HG03097 (cell line): ENCODE measurements around the gene AMZ2.
"Not testable (repeated sequence)": the region's sequence is repeated elsewhere in the genome, so short reads cannot be mapped to it uniquely, and the experiment has no call there.

ENCODE experiments used
- ATAC-seq: cut with Tn5 transposase; IDR thresholded peaks from one replicate; pipeline ENCODE4 v1.9.1; 2021; ENCODE audit not compliant: unreplicated experiment, low FRiP score

AMZ2 gene

DNA sequence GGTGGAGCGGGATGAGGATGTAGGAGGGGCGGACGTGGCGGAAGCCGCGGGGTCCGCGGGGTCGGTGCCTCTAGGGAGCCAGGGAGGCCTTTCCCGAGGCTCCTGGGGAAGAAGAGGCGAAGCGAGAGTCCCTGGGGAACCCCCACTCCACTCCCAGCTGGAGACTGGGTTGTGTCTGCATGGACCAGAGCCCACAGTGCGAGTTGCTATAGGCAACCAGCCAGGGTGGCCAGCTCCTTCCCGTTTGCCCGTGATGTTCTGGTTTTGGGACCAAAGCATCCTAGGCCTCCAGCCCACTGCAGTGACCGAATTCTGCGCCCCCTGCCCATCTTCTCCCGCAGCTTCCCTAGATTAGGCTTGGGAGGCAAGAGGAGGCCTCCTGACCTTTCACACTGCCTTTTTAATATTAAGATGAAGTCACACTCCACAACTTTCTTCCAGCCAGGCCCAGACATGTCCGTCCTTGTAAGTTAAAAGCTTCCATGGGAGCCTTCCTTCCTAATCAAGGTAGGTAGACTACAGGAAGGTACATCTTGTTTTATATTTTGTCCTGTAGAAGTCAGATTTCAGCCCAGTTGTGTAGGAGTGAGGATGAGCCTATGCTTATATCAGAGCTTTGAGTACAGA, 469 bp downstream of the AMZ2 start:
- ATAC-seq = peak; percentile 25

DNA sequence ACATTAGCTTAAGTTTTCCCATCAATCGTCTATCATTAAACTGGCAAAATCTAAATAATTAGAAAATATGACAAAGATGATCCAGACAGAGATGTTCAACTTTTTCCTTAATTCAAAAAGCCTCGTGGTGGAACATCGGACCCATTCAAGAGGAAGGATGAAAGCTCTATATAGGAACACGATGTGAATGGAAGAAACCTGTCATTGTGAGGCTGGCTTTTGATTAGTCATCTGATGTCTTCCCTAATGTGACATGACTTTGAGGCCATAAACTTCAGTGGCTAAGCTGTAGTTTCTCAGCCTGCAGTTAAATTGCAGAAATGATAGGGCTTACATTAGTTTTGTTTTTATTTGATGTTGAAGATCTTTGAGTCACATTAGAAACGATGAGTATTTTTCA, 1.0 kb downstream of the AMZ2 start:
- ATAC-seq = no peak

DNA sequence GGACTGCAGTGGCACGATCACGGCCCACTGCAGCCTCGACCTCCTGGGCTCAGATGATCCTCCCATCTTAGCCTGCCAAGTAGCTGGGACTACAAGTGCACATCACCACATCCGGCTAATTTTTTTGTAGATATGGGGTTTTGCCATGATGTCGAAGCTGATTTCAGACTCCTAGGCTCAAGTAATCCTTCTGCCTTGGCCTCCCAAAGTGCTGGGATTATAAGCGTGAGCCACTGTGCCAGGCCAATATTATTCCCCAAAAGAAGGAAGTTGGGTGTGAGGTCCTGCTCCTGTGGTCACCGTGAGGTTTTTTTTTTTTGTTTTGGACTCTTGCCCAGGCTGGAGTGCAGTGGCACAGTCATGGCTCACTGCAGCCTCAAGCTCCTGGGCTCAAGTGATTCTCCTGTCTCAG, 1.5 kb downstream of the AMZ2 start:
- no peak for ATAC-seq

DNA sequence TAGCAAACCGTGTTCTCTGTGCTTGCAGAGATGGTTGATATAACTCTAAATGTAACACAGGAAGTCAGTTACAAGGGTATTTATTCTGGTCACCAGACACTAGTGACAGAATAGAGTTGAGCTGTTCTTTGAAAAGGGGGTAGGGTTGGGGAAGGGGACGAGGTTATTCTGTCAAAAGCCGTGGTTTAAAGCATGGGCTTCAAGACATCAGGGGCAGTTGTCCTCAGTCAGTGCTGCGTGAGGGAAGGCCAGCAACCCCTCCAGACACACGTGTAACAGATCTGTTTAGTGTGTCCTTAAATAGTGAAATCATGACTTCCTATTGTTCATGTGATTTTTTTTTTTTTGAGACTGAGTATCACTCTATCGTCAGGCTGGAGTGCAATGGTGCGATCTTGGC, 5.6 kb downstream of the AMZ2 start:
- ATAC-seq = not testable (repeated sequence)

DNA sequence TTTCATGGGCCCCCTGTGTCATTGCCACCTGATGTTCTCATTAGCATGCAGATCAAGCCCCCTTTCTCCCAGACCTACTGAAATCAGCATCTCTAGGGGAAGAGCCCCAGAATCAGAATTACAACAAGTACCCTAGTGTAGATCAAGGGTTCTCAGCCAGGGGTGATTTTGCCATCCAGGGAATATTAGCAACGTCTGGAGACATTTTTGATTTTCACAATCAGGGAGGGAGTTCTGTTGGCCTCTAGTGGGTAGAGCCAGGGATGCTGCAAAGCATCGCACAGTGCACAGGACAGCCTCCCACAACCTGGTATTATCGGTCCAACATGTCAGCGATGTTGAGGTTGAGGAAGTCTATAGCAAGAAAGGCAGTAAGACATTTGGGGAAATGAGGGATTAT, 7.3 kb downstream of the AMZ2 start:
- no peak for ATAC-seq

DNA sequence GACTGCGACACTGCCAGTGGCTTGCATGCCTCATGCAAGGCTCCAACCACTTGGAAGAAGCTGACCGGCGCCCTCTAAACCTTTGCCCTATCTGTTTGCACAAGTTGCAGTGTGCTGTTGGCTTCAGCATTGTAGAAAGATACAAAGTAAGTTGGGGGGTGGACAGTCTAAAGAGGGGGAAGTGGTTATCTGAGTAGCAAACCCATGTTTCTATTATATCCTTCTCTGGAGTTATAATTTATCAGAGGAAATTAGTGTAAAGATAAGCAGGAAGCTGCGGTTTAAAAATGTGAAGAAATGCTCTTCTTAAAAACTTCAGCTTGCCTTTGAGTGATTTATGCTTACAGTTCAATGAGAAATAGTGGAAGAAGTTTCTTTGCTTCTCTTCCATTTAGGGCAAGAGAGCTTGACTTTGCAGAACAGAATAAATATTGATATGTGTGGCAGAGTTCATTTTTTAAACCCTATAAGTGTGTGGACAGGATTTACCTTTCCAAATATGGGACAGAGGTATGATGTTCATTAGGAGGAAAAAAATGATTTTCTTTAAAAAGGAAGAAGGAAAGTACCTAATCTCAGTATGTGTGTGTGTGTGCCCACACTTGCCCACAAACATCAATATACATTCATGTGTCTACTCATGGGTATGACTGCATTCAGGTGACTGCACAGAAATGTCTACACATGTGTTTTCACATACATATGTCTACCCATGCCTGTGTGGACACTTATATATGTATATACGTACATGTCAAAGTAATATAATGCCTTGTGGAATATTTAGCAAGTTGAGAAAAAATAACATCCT, 8.1 kb downstream of the AMZ2 start:
- no peak for ATAC-seq

DNA sequence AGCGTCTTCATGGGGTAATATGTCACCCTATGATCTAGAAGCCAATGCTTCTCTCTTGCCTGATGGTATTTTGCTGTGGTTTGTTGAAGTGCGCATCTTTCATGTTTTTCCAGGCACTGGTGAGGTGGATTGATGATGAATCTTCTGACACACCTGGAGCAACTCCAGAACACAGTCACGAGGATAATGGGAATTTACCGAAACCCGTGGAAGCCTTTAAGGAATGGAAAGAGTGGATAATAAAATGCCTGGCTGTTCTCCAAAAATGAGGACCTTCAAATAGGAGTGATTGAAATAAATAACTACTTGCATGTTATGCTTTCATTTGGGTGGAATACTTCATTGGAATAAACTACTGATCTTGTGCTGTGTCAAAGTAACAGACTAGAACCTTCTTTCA, 8.9 kb downstream of the AMZ2 start:
- ATAC-seq = not testable (repeated sequence)

DNA sequence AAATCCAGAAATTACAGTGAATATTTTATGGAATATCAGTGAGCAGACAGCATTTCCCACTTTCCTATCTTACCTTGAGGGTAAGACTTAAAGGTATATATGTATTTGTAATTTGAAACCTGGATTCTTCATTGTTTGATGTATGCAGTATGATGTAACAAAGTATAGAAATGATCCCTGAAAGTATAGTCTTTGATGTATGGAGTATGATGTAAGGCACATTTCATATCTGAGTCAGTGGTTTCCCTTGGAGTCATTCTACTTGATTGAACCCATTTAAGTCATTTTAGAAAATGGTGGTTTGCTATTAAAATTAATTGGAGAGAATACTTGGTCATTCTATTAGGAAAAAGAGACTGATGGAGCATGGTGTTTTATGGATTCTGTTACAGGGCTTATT, 10.1 kb downstream of the AMZ2 start:
- ATAC-seq = no peak

DNA sequence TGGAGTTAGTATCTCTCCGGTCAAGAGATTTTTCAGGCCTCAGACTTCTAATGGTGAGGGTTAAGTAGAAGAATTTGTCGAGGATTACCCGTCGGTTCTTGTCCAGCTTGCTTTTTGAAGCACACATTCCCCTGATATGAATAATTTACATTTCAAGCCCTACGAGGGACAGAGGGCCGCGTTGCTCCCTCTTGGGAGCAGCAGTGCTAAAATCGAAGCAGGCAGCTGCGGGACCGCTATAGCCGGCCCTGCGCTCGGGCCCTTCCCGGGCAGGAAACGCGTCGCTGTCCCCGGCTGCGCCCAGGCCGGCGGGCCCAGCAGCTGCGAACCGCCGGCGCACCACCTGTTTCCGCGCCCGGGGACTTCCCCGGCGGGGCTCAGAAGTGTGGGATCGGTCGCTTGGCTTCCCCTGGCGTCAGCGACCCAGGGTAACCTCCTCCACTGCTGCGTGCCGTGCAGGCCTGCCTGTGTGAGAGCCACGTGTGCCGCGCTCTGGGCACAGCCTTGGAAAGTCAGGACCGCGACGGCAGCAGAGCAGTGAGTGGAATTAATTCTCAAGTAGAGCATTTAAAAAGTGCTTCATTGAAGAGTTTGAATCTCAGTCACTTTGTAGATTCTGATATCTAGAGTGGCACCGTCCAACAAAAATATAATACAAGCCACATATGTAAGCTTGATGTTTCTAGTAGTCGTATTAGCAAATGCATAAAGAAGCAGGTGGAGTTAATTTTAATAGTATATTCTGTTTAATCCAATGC, 11.2 kb downstream of the AMZ2 start:
- peak; percentile 82 for ATAC-seq

DNA sequence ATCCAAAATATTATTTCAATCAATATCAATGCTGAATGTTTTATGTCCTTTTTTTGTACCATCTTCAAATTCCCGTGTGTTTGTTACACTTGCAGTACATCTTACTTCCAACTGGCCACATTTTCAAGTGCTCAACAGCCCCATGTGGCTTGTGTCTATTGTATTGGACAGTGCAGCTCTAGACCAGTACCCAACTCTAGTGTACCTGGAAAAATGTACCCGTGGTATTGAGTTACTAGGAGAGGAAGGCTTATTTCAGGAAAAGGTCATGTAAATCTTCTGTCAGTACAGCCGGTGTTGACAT, 11.8 kb downstream of the AMZ2 start:
- ATAC-seq = not testable (repeated sequence)

DNA sequence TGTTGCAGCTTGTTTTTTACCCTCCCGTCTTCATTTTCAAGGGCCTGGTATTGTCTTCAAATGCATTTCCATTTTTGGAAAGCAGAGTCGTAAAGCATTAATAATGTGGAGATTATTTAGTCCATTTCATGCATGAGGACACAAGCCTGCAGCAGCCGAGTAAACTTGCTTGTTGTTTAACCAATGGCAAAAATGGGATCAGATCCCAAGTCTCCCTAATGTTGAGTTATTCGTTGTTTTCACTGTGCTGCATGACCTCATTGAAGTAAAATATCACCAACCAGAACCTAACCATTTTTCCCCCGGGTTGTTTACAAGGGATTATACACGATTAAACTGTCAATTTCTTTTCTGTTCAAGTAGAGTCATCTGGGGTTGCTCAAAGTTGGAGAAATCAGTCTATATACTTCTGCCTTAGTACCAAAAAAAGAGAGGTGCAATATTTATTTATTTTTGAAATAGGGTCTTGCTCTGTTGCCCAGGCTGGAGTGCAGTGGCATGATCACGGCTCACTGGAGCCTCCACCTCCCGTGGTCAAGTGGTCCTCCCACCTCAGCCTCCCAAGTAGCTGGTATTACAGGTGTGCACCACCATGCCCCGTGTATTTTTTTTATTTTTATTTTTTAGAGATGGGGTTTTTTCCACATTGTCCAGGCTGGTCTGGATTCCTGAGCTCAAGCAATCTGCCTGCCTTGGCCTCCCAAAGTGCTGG, 12.4 kb downstream of the AMZ2 start:
- ATAC-seq = no peak

DNA sequence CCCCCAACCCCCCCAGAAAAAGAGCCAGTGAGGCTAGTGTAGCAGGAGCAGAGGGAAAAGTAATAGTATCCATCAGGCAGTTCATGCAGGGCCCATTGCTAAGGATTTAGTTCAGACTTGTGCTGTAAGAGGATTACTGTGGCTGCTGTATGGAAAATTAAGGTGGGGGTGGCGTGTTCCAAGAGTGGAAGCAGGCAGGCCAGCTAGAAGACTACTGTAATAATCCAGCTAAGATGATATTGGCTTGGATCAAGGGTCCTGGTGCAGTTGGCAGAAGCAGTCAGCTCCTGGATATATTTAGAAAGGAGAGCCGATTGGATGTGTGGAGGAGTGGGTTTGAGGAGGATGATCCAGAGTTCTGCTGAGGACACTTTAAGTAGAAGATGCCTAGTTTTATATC, 14.6 kb downstream of the AMZ2 start:
- not testable (repeated sequence) for ATAC-seq

DNA sequence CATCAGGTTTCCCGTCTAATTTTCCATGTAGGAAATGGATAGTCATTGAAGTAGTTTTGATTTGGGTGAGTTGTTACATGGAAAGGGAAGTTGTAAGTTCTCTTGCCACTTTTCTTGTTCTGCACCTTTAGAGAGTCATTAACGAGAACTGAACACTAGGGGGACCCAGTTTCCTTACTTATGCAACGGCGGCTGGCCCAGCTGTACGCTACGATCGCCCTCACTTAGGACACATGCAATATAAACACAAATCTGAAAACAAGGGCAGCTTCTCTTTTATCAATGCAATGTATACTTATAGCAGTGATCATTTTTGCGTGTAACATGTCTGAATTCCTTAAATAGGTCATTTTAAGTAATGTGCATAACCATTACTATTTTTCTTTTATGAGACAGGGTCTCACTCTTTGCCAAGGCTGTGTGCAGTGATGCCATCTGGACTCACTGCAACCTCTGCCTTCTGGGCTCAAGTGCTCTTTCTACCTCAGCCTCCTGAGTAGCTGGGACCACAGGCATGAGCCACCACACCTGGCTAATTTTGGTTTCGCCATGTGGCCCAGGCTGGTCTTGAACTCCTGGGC, 15.3 kb downstream of the AMZ2 start:
- peak; percentile 44 for ATAC-seq

DNA sequence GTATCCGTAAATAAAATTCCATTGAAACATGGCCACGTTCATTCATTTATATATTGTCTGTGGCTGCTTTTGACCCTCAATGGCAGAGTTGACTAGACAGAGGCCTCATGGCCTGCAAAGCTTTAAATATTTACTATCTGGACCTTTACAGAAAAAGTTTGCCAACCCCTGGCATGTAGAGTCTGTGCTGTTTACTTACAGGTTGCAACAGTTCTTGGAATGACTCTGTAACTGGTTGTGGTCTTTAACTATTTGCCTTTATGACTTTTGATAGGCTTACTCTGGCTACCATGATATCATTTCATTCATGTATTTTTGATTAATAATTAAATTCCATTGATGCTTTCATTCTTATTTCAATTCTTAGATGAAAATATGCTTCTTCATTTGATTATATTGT, 18.0 kb downstream of the AMZ2 start:
- ATAC-seq = not testable (repeated sequence)

DNA sequence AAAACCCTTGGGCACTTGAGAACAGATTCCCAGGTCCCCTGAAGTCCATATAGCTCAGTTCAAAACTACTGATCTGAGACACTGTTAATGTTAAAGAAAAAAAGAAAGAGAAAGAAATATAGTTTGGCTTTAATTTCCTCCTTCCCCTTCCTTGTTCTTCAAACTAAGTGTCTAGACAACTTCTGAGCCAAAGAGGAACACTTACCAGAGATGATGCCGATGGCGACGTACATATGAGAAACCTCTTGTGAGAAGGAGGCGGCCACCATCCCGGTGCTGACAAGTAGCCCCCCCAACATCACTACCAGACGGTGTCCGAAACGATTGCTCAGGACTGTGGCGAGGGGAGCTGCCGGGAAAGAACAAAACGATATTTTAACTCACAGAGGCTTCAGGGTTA, 25.9 kb downstream of the AMZ2 start:
- no peak for ATAC-seq

DNA sequence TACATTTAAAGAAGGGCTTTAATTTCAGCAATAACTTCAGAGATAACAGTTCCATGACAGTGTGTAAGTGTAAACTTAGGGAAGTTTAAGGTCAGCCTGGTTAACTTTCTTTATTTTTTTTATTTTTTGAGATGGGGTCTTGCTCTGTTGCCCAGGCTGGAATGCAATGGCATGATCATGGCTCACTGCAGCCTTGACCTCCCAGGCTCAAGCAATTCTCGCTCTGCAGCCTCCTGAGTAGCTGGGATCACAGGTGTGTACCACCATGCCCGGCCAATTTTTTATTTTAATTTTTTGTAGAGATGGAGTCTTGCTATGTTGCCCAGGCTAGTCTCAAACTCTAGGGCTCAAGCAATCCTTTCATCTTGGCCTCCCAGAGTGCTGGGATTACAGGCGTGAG, 28.5 kb downstream of the AMZ2 start:
- not testable (repeated sequence) for ATAC-seq

DNA sequence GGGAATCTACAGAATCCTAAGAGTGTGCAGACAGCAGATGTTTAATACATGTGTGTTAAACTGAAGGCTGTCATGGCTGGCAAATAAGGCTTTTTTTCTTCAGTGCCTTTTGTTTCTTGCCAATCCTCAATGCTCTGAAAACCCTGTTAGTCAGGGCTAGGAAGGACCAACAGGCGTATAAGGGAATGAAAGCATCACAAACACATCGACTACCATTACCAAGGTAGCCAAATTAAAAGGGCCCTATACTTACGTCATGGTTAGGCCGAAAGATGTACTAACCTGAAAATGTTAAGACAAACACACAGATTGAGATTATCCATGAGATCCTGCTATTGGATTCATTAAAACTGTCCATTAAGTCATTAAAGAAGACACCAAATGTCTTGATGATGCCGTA, 30.0 kb downstream of the AMZ2 start:
- ATAC-seq = no peak

DNA sequence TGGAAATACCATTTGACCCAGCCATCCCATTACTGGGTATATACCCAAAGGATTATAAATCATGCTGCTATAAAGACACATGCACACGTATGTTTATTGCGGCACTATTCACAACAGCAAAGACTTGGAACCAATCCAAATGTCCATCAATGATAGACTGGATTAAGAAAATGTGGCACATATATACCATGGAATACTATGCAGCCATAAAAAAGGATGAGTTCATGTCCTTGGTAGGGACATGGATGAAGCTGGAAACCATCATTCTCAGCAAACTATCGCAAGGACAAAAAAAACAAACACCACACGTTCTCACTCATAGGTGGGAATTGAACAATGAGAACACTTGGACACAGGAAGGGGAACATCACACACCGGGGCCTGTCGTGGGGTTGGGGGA, 34.1 kb downstream of the AMZ2 start:
- ATAC-seq = not testable (repeated sequence)

DNA sequence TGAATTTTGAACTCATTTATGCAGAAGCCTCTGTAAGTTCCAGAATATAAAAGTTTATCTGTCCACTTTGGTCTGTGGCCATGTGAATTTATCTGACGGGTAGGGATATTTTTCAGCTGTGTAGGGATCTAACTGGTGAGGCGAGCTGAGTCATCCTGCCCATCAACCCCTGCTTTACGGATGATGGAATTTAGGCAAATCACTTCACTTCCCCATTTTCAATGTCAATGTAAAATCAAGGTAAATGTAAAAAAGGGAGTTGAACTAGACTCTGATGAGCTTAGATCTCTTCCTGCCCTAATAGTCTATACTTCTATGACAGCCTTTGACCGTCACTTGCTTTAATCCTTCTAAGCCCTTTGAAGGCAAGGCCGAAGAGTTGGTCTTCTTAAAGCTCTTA, 40.5 kb downstream of the AMZ2 start:
- ATAC-seq = no peak

DNA sequence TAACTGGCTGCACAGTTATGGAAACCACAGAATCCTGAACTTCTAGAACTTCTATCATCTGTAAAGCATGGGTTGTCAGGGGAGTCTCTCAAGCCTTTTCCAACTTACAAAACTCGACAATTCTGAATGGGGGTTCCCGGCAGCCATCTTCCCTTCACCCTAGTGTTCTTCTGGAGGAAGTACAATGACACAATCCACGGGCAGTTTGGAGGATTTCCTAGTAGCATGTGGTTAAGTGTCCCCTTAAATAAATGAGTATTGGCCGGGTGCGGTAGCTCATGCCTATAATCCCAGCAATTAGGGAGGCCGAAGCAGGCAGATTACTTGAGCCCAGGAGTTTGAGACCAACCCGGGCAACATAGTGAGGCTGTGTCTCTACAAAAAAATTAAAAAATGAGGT, 41.0 kb downstream of the AMZ2 start:
- no peak for ATAC-seq

DNA sequence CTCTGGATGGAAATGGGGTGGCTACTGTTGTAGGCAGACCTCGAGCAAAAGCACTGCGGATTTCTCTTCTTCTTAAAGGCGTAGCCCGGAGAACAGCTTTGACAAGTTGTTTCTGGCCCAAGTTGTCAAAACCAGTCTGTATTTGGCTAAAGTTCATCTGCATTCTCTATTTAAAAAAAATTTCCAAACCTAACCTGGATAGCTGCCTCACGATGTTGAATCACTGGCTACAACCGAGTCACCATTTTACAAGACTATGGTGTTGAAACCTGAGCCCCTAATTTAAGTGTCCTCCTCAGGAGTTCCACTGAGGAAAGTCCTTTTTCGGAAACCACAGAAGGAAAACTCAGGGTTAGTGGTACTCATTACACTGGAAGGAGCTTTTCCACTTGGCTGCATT, 41.6 kb downstream of the AMZ2 start:
- ATAC-seq = no peak
